ENCODE data around the gene MTHFSD. TPM values are rescaled to one million over a fixed set of nuclear protein-coding genes. Genes with fewer than 3 reads are reported as not detected.

MTHFSD gene
- total RNA-seq, 2 donors from 2014 or later, result 16.9 to 35.6 TPM

- 23 to 39% methylated on average over 4 to 17 of the region's 17 CpGs for WGBS, 2 donors
- H3K27ac ChIP-seq, result peak overlapping the region in 2 of 4 donors; percentile 80 to 82
- no peak for ATAC-seq
- TF ChIP-seq POLR2A (IDR thresholded peaks at IDR 0.05), result no peak
- TF ChIP-seq, protein P1, sequence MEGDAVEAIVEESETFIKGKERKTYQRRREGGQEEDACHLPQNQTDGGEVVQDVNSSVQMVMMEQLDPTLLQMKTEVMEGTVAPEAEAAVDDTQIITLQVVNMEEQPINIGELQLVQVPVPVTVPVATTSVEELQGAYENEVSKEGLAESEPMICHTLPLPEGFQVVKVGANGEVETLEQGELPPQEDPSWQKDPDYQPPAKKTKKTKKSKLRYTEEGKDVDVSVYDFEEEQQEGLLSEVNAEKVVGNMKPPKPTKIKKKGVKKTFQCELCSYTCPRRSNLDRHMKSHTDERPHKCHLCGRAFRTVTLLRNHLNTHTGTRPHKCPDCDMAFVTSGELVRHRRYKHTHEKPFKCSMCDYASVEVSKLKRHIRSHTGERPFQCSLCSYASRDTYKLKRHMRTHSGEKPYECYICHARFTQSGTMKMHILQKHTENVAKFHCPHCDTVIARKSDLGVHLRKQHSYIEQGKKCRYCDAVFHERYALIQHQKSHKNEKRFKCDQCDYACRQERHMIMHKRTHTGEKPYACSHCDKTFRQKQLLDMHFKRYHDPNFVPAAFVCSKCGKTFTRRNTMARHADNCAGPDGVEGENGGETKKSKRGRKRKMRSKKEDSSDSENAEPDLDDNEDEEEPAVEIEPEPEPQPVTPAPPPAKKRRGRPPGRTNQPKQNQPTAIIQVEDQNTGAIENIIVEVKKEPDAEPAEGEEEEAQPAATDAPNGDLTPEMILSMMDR (IDR thresholded peaks at IDR 0.05), result no peak
- peaks cover 0 to 4% of the 10 kb centered on the region in 2 donors for H3K36me3 ChIP-seq (replicated peaks in 1 of 2; ENCODE audit: insufficient read depth in 1 of 2, low read depth in 2 of 2)
- H3K4me3 ChIP-seq, result peak overlapping the region; percentile 76 to 92
- H3K27me3 ChIP-seq, result no peaks in the 10 kb centered on the region
- H3K9me3 ChIP-seq, result no peaks in the 10 kb centered on the region
- DNase-seq, result no peak
- intact Hi-C loops (cut with DNase I), result no loop called here
- H3K4me1 ChIP-seq, result peaks cover 18% of the 10 kb centered on the region
Observed at GRCh38 chr16:86555704-86556075, 655 bp upstream of the MTHFSD start.

DNA sequence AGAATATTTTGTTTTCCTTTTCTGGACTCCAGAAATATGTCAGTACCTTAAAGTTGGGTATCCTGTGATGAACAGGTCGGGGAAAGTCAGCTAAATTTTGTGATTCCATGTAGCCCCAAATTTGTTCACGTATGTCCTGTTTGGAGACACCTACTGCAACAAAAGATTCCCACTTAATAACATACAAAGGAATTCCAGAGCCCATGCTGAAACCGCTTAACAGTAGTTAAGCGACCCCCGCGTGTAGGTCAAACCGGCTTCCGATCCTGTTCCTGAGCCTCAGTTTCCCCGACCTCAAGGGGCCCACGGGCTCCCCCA lies 477 bp downstream of the MTHFSD start:
- no peak for ATAC-seq
- H3K27ac ChIP-seq, result peak overlapping the region in 3 of 4 donors; percentile 80 to 83 (median 82)
- TF ChIP-seq POLR2A (IDR thresholded peaks at IDR 0.05), result no peak
- TF ChIP-seq, protein P1 (IDR thresholded peaks at IDR 0.05), result no peak
- peaks cover 18% of the 10 kb centered on the region for H3K4me1 ChIP-seq
- intact Hi-C loops (cut with DNase I), result no loop called here
- H3K9me3 ChIP-seq, result no peaks in the 10 kb centered on the region
- WGBS, 2 donors, result 3% methylated on average over 10 of the region's 10 CpGs
- DNase-seq, result no peak
- peaks cover 0 to 4% of the 10 kb centered on the region in 2 donors for H3K36me3 ChIP-seq (replicated peaks in 1 of 2; ENCODE audit: insufficient read depth in 1 of 2, low read depth in 2 of 2)
- H3K27me3 ChIP-seq, result no peaks in the 10 kb centered on the region
- peak overlapping the region; percentile 76 to 92 for H3K4me3 ChIP-seq

- peaks cover 0 to 7% of the 10 kb centered on the region in 2 donors for H3K36me3 ChIP-seq (replicated peaks in 1 of 2; ENCODE audit: insufficient read depth in 1 of 2, low read depth in 2 of 2)
- 94 to 95% methylated on average over 13 to 22 of the region's 22 CpGs for whole genome bisulfite sequencing, 2 donors
- TF ChIP-seq POLR2A (IDR thresholded peaks at IDR 0.05), result no peak
- TF ChIP-seq, protein P1 (IDR thresholded peaks at IDR 0.05), result no peak
- intact Hi-C loops (cut with DNase I), result no loop called here
- DNase-seq, result no peak
- no peak overlapping the region for H3K4me3 ChIP-seq
- H3K27me3 ChIP-seq, result no peaks in the 10 kb centered on the region
- no peak for ATAC-seq
- H3K27ac ChIP-seq, result no peak overlapping the region
- H3K4me1 ChIP-seq, result peaks cover 18% of the 10 kb centered on the region
- H3K9me3 ChIP-seq, result no peaks in the 10 kb centered on the region
Observed at GRCh38 chr16:86553356-86553755, 1.7 kb downstream of the MTHFSD start.

DNA sequence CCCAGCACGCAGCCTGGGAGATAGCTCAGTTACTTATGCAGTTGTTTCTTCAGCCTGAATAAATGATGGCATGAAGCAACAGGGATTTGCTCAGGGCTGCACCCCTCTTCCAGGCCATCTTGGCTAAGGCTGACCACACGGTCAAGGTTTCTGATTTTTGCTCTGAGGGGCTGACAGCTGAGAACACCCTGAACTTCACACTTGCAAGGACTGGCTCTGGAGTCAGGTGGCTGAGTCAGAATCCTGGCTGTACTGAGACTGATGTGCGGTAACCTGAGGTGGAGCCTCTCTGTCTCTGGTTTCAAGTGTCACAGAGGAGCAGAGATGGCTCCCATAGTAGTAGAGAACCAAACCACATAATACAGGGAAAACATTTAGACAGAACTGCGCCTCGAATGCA lies 4.8 kb downstream of the MTHFSD start:
- Histone ChIP-seq H3K27me3 (no peaks in the 10 kb centered on the region), H3K36me3 (replicated peaks in 1 of 2; ENCODE audit: insufficient read depth in 1 of 2, low read depth in 2 of 2) (peaks cover 0 to 18% of the 10 kb centered on the region in 2 donors), H3K27ac (no peak overlapping the region), H3K4me3 (no peak overlapping the region), H3K9me3 (no peaks in the 10 kb centered on the region), H3K4me1 (peaks cover 10% of the 10 kb centered on the region)
- ATAC-seq (no peak), DNase-seq (no peak)
- 89 to 90% methylated on average over 5 of the region's 5 CpGs for WGBS, 2 donors
- no peak for TF ChIP-seq POLR2A (IDR thresholded peaks at IDR 0.05)
- TF ChIP-seq, protein P1 (IDR thresholded peaks at IDR 0.05), result no peak
- intact Hi-C loops (cut with DNase I), result no loop called here

GRCh38 chr16:86549893-86550190 lies 5.2 kb downstream of the MTHFSD start:
- TF ChIP-seq, protein P1 (IDR thresholded peaks at IDR 0.05), result no peak
- no peak for TF ChIP-seq POLR2A (IDR thresholded peaks at IDR 0.05)
- no peak overlapping the region for H3K4me3 ChIP-seq
- H3K27ac ChIP-seq, result no peak overlapping the region
- H3K9me3 ChIP-seq, result no peaks in the 10 kb centered on the region
- intact Hi-C loops (cut with DNase I), result no loop called here
- peaks cover 0 to 18% of the 10 kb centered on the region in 2 donors for H3K36me3 ChIP-seq (replicated peaks in 1 of 2; ENCODE audit: insufficient read depth in 1 of 2, low read depth in 2 of 2)
- no peaks in the 10 kb centered on the region for H3K27me3 ChIP-seq
- DNase-seq (no peak), ATAC-seq (no peak)
- WGBS, 2 donors, result 92 to 100% methylated on average over 4 to 7 of the region's 7 CpGs
- peaks cover 10% of the 10 kb centered on the region for H3K4me1 ChIP-seq
